Measurements from ENCODE around the gene AGAP6.
"Not testable (repeated sequence)": the region's sequence is repeated elsewhere in the genome, so short reads cannot be mapped to it uniquely, and the experiment has no call there.

Gene AGAP6

DNA sequence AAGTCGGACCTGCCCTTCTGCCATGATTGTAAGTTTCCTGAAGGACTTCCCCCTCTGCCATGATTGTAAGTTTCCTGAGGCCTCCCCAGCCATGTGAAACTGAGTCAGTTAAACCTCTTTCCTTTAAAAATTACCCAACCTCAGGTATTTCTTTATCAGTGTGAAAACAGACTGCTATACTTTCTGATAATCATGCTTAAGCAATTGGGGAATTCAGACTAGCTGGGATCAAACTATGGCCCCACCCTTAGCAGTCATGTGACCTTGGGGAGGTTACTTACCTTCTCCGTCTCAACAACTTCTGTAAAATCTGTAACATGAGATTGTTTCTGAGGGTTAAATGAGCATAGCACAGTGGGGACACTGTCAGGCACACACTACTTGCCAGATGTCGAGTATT lies 999 bp upstream of the AGAP6 start:
- H3K27ac ChIP-seq (ENCODE audit: low read length); H3K9me3 ChIP-seq (ENCODE audit: control insufficient read depth, low read depth, low read length); H3K4me1 ChIP-seq (ENCODE audit: control insufficient read depth, low read depth, low read length); H3K36me3 ChIP-seq (ENCODE audit: control insufficient read depth, low read depth, low read length); H3K4me3 ChIP-seq (ENCODE audit: low read length); H3K9ac ChIP-seq (ENCODE audit: low read length); H3K27me3 ChIP-seq (ENCODE audit: control insufficient read depth, insufficient read depth, low read length): not testable (repeated sequence)

- not testable (repeated sequence) for H3K4me1 ChIP-seq (ENCODE audit: control insufficient read depth, low read depth, low read length); H3K9me3 ChIP-seq (ENCODE audit: control insufficient read depth, low read depth, low read length); H3K27me3 ChIP-seq (ENCODE audit: control insufficient read depth, insufficient read depth, low read length); H3K27ac ChIP-seq (ENCODE audit: low read length); H3K4me3 ChIP-seq (ENCODE audit: low read length); H3K9ac ChIP-seq (ENCODE audit: low read length); H3K36me3 ChIP-seq (ENCODE audit: control insufficient read depth, low read depth, low read length)
Measured at GRCh38 chr10:49995321-49995720, 7.1 kb downstream of the AGAP6 start.

- not testable (repeated sequence) for H3K4me1 ChIP-seq (ENCODE audit: control insufficient read depth, low read depth, low read length); H3K9ac ChIP-seq (ENCODE audit: low read length); H3K27ac ChIP-seq (ENCODE audit: low read length); H3K4me3 ChIP-seq (ENCODE audit: low read length); H3K27me3 ChIP-seq (ENCODE audit: control insufficient read depth, insufficient read depth, low read length); H3K36me3 ChIP-seq (ENCODE audit: control insufficient read depth, low read depth, low read length); H3K9me3 ChIP-seq (ENCODE audit: control insufficient read depth, low read depth, low read length)
Measured at GRCh38 chr10:50014024-50014423, 25.8 kb downstream of the AGAP6 start.

DNA sequence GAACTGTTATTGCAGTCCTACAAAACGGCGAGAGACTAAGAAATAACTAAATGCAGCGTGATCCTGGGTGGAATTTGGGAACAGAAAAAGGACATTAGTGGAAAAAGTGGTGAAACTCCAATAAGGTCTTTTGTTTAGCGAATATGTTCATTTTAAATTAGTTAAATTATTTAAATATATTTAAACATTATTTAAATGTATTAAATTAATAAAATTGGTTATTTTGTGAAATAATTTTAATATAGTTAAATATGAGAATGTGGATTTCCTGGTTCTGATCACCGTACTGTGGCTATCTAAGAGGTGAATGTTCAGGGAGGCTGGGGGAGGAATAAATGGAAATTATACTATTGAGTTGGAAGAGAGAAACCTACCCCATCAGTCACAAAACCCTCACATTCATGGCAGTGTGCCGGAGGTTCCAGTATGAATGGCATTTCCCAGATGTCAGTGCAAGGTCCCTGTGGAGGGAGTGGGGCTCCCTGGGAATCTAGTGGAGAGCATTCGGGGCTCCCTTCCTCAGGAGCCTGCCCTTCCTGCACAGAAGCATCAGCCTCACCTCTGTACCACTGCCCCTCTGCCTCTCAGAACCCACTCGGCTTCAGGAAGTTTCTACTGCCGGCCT lies 27.5 kb downstream of the AGAP6 start:
- not testable (repeated sequence) for H3K4me3 ChIP-seq (ENCODE audit: low read length); H3K27ac ChIP-seq (ENCODE audit: low read length); H3K4me1 ChIP-seq (ENCODE audit: control insufficient read depth, low read depth, low read length); H3K27me3 ChIP-seq (ENCODE audit: control insufficient read depth, insufficient read depth, low read length); H3K9me3 ChIP-seq (ENCODE audit: control insufficient read depth, low read depth, low read length); H3K9ac ChIP-seq (ENCODE audit: low read length); H3K36me3 ChIP-seq (ENCODE audit: control insufficient read depth, low read depth, low read length)

DNA sequence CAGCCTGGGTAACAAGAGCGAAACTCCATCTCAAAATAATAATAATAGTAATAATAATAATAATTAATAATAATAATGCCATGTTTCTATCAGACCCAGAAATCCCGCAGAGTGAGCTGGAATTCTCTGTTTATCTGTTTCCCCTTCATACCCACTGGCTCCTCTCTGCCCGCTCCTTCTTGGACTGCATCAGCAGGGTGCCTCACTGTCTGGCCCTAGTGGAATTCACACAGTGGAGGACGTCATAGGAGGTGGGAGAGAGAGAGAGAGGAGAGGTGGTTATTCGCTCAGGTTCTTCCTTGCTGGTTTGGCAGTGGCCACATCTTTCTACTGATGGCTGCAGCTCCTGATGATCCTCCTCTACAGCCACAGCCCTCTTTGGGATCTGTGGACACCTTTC lies 28.7 kb downstream of the AGAP6 start:
- H3K27ac ChIP-seq (ENCODE audit: low read length); H3K4me1 ChIP-seq (ENCODE audit: control insufficient read depth, low read depth, low read length); H3K9ac ChIP-seq (ENCODE audit: low read length); H3K36me3 ChIP-seq (ENCODE audit: control insufficient read depth, low read depth, low read length); H3K27me3 ChIP-seq (ENCODE audit: control insufficient read depth, insufficient read depth, low read length); H3K4me3 ChIP-seq (ENCODE audit: low read length); H3K9me3 ChIP-seq (ENCODE audit: control insufficient read depth, low read depth, low read length): not testable (repeated sequence)

DNA sequence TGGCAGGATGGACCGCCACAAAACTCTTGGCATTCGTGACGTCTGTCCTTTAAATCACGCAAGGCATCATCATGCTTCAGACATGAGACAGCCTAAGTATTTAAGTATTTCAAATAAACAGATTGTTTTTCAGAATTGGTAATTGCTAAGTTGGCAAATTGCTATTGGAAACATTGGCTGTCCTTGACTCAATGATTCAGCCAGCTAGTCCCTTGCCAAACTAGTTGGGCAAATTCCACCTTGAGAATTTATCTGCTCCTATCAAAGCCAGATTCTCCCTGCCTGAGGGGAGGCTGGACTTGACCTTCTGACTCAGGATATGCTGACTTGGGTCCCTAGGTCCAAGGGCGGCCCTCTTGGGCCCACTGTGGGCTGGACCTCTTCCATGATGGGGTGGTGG lies 29.4 kb downstream of the AGAP6 start:
- H3K4me1 ChIP-seq (ENCODE audit: control insufficient read depth, low read depth, low read length); H3K9ac ChIP-seq (ENCODE audit: low read length): not testable (repeated sequence)

GRCh38 chr10:50019279-50019678 lies 31.1 kb downstream of the AGAP6 start:
- not testable (repeated sequence) for H3K9ac ChIP-seq (ENCODE audit: low read length); H3K9me3 ChIP-seq (ENCODE audit: control insufficient read depth, low read depth, low read length); H3K4me3 ChIP-seq (ENCODE audit: low read length); H3K27me3 ChIP-seq (ENCODE audit: control insufficient read depth, insufficient read depth, low read length); H3K4me1 ChIP-seq (ENCODE audit: control insufficient read depth, low read depth, low read length); H3K27ac ChIP-seq (ENCODE audit: low read length); H3K36me3 ChIP-seq (ENCODE audit: control insufficient read depth, low read depth, low read length)

More for the DNA sequence above, 29.4 kb downstream of the AGAP6 start:
- not testable (repeated sequence) for H3K36me3 ChIP-seq (ENCODE audit: control insufficient read depth, low read depth, low read length); H3K9me3 ChIP-seq (ENCODE audit: control insufficient read depth, low read depth, low read length); H3K27ac ChIP-seq (ENCODE audit: low read length); H3K27me3 ChIP-seq (ENCODE audit: control insufficient read depth, insufficient read depth, low read length); H3K4me3 ChIP-seq (ENCODE audit: low read length)

- H3K4me1 ChIP-seq (ENCODE audit: control insufficient read depth, low read depth, low read length); H3K27me3 ChIP-seq (ENCODE audit: control insufficient read depth, insufficient read depth, low read length); H3K9me3 ChIP-seq (ENCODE audit: control insufficient read depth, low read depth, low read length); H3K9ac ChIP-seq (ENCODE audit: low read length); H3K27ac ChIP-seq (ENCODE audit: low read length); H3K36me3 ChIP-seq (ENCODE audit: control insufficient read depth, low read depth, low read length); H3K4me3 ChIP-seq (ENCODE audit: low read length): not testable (repeated sequence)
Measured at GRCh38 chr10:50020451-50021024, 32.3 kb downstream of the AGAP6 start.

DNA sequence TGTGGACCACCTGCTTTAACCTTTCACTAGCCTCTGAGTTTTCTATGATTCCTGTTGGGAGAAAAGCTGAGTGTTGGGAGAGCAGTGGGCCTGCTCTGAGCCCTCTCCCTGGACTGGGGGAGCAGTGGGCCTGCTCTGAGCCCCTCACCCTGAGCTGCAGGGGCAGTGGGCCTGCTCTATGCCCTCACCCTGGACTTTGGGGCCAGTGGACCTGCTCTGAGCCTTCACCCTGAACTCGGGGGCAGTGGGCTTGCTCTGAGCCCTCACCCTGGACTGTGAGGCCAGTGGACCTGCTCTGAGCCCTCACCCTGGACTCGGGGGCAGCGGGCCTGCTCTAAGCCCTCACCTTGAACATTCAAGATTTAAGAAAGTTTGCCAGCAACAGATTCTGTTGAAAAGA lies 33.4 kb downstream of the AGAP6 start:
- H3K27ac ChIP-seq (ENCODE audit: low read length): no peak overlapping the region
- no peaks in the 10 kb centered on the region for H3K9me3 ChIP-seq (ENCODE audit: control insufficient read depth, low read depth, low read length)
- H3K27me3 ChIP-seq (ENCODE audit: control insufficient read depth, insufficient read depth, low read length): no peaks in the 10 kb centered on the region
- H3K4me3 ChIP-seq (ENCODE audit: low read length): no peak overlapping the region
- no peaks in the 10 kb centered on the region for H3K4me1 ChIP-seq (ENCODE audit: control insufficient read depth, low read depth, low read length)
- no peaks in the 10 kb centered on the region for H3K36me3 ChIP-seq (ENCODE audit: control insufficient read depth, low read depth, low read length)
- no peak overlapping the region for H3K9ac ChIP-seq (ENCODE audit: low read length)

- H3K27ac ChIP-seq (ENCODE audit: low read length); H3K9me3 ChIP-seq (ENCODE audit: control insufficient read depth, low read depth, low read length); H3K27me3 ChIP-seq (ENCODE audit: control insufficient read depth, insufficient read depth, low read length); H3K4me1 ChIP-seq (ENCODE audit: control insufficient read depth, low read depth, low read length); H3K36me3 ChIP-seq (ENCODE audit: control insufficient read depth, low read depth, low read length); H3K9ac ChIP-seq (ENCODE audit: low read length); H3K4me3 ChIP-seq (ENCODE audit: low read length): not testable (repeated sequence)
Measured at GRCh38 chr10:50024716-50025383, 36.6 kb downstream of the AGAP6 start.

GRCh38 chr10:50025627-50026026 lies 37.4 kb downstream of the AGAP6 start:
- Histone ChIP-seq H3K4me3 (ENCODE audit: low read length) (no peak overlapping the region), H3K27me3 (ENCODE audit: control insufficient read depth, insufficient read depth, low read length) (no peaks in the 10 kb centered on the region), H3K9ac (ENCODE audit: low read length) (no peak overlapping the region), H3K4me1 (ENCODE audit: control insufficient read depth, low read depth, low read length) (no peaks in the 10 kb centered on the region), H3K27ac (ENCODE audit: low read length) (no peak overlapping the region), H3K9me3 (ENCODE audit: control insufficient read depth, low read depth, low read length) (no peaks in the 10 kb centered on the region), H3K36me3 (ENCODE audit: control insufficient read depth, low read depth, low read length) (no peaks in the 10 kb centered on the region)

DNA sequence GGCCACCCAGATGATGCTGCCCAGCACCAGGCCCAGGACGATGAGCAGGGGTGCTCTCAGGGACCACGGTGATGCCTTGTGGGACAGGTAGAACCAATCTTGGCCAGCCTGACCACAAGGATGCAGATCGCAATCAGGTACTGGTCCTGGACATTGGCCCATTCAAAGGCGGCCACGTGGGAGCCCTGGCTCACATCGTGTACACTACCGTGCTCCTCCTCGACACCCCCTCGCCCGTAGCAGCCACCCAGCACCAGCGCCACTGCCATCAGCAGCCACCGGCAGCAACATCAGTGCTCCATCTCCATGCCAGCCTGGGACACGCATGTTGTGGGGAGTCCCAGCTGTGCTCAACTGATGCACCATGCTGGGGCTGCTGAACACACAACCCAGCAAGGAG lies 39.0 kb downstream of the AGAP6 start:
- no peaks in the 10 kb centered on the region for H3K36me3 ChIP-seq (ENCODE audit: control insufficient read depth, low read depth, low read length)
- H3K27ac ChIP-seq (ENCODE audit: low read length): no peak overlapping the region
- no peaks in the 10 kb centered on the region for H3K4me1 ChIP-seq (ENCODE audit: control insufficient read depth, low read depth, low read length)
- H3K4me3 ChIP-seq (ENCODE audit: low read length): no peak overlapping the region
- H3K9me3 ChIP-seq (ENCODE audit: control insufficient read depth, low read depth, low read length): no peaks in the 10 kb centered on the region
- no peak overlapping the region for H3K9ac ChIP-seq (ENCODE audit: low read length)
- H3K27me3 ChIP-seq (ENCODE audit: control insufficient read depth, insufficient read depth, low read length): no peaks in the 10 kb centered on the region

Data from iPS-18a (cell line).